Measurements from ENCODE around the gene RNF41. TPM values are rescaled to one million over a fixed set of nuclear protein-coding genes. Genes with fewer than 3 reads are reported as not detected.

Gene RNF41
- total RNA-seq, 4 donors from 2014 or later: 39.0 to 51.3 (median 42.7) TPM

- 59 to 69% methylated on average over 2 of the region's 2 CpGs for WGBS, 2 donors (ENCODE audit: low coverage in 1 of 2)
- in situ Hi-C loops (cut with MboI; ENCODE audit: low pct_ligation_motif_present in 1 of 4, low pct_unique_long_range_greater_than_20kb in 1 of 4, low sequenced_read_pairs in 3 of 4): loop anchor here in 2 of 4 donors (5.0 to 10.0 kb wide), 2 partner anchors 55 to 62 kb away; partner anchors contain the start of gene ESYT1 (in 1 of the 2)
Observed at GRCh38 chr12:56186957-56187356, 34.8 kb downstream of the RNF41 start.

GRCh38 chr12:56178347-56178746, 43.4 kb downstream of the RNF41 start:
- H3K27ac ChIP-seq: no peak overlapping the region
- H3K27me3 ChIP-seq: no peaks in the 10 kb centered on the region
- no peak overlapping the region for H3K4me3 ChIP-seq
- H3K4me1 ChIP-seq: no peaks in the 10 kb centered on the region
- intact Hi-C loops (cut with DNase I; ENCODE audit: low total_unique reads): no loop called here
- DNase-seq: no peak
- no peak for TF ChIP-seq EP300 (IDR thresholded peaks at IDR 0.05; ENCODE audit: low read depth)
- no peak for TF ChIP-seq POLR2AphosphoS5 (IDR thresholded peaks at IDR 0.05)
- TF ChIP-seq POLR2A (IDR thresholded peaks at IDR 0.05): no peak
- no peak for TF ChIP-seq CTCF (IDR thresholded peaks at IDR 0.05)
- no peaks in the 10 kb centered on the region for H3K9me3 ChIP-seq
- WGBS, 2 donors (ENCODE audit: low coverage in 1 of 2): 91% methylated on average over 3 of the region's 3 CpGs; no CpG with 5 or more reads in 1 of the 2 donors
- peaks cover 0 to 82% (median 38%) of the 10 kb centered on the region in 4 donors for H3K36me3 ChIP-seq
- in situ Hi-C loops (cut with MboI; ENCODE audit: low pct_ligation_motif_present in 1 of 4, low pct_unique_long_range_greater_than_20kb in 1 of 4, low sequenced_read_pairs in 3 of 4): no loop called here

More at GRCh38 chr12:56186957-56187356, 34.8 kb downstream of the RNF41 start:
- Histone ChIP-seq H3K4me1 (peaks cover 12 to 28% (median 22%) of the 10 kb centered on the region in 4 donors), H3K9me3 (no peaks in the 10 kb centered on the region), H3K4me3 (no peak overlapping the region), H3K36me3 (peaks cover 0 to 38% (median 18%) of the 10 kb centered on the region in 4 donors), H3K27ac (peak overlapping the region in 2 of 4 donors; percentile 15 to 99), H3K27me3 (no peaks in the 10 kb centered on the region)
- no peak for DNase-seq
- intact Hi-C loops (cut with DNase I; ENCODE audit: low total_unique reads): no loop called here
- TF ChIP-seq POLR2A (IDR thresholded peaks at IDR 0.05) (no peak), POLR2AphosphoS5 (IDR thresholded peaks at IDR 0.05) (no peak), EP300 (IDR thresholded peaks at IDR 0.05; ENCODE audit: low read depth) (no peak)

GRCh38 chr12:56172839-56173238, 48.9 kb downstream of the RNF41 start:
- intact Hi-C loops (cut with DNase I; ENCODE audit: low total_unique reads) (no loop called here), in situ Hi-C loops (cut with MboI; ENCODE audit: low pct_ligation_motif_present in 1 of 4, low pct_unique_long_range_greater_than_20kb in 1 of 4, low sequenced_read_pairs in 3 of 4) (no loop called here)
- peaks cover 0 to 85% (median 41%) of the 10 kb centered on the region in 4 donors for H3K36me3 ChIP-seq

GRCh38 chr12:56169229-56169759, 52.4 kb downstream of the RNF41 start:
- intact Hi-C loops (cut with DNase I; ENCODE audit: low total_unique reads) (loop anchor here (5.0 kb wide), 1 partner anchor 1523 kb away; the partner anchor contains the start of gene OS9), in situ Hi-C loops (cut with MboI; ENCODE audit: low pct_ligation_motif_present in 1 of 4, low pct_unique_long_range_greater_than_20kb in 1 of 4, low sequenced_read_pairs in 3 of 4) (no loop called here)
- no peaks in the 10 kb centered on the region for H3K4me1 ChIP-seq
- peaks cover 0 to 70% (median 32%) of the 10 kb centered on the region in 4 donors for H3K36me3 ChIP-seq
- 85 to 93% methylated on average over 2 to 11 of the region's 11 CpGs for WGBS, 2 donors (ENCODE audit: low coverage in 1 of 2)
- no peak overlapping the region for H3K4me3 ChIP-seq
- TF ChIP-seq CTCF (IDR thresholded peaks at IDR 0.05) (no peak), POLR2A (IDR thresholded peaks at IDR 0.05) (no peak), POLR2AphosphoS5 (IDR thresholded peaks at IDR 0.05) (no peak), EP300 (IDR thresholded peaks at IDR 0.05; ENCODE audit: low read depth) (no peak)
- H3K27me3 ChIP-seq: no peaks in the 10 kb centered on the region
- H3K27ac ChIP-seq: no peak overlapping the region
- H3K9me3 ChIP-seq: no peaks in the 10 kb centered on the region
- DNase-seq: no peak

More at GRCh38 chr12:56172839-56173238, 48.9 kb downstream of the RNF41 start:
- no peaks in the 10 kb centered on the region for H3K27me3 ChIP-seq
- DNase-seq: no peak
- no peaks in the 10 kb centered on the region for H3K4me1 ChIP-seq
- TF ChIP-seq CTCF (IDR thresholded peaks at IDR 0.05): no peak
- no peak for TF ChIP-seq POLR2AphosphoS5 (IDR thresholded peaks at IDR 0.05)
- TF ChIP-seq EP300 (IDR thresholded peaks at IDR 0.05; ENCODE audit: low read depth): no peak
- no peak for TF ChIP-seq POLR2A (IDR thresholded peaks at IDR 0.05)
- no peak overlapping the region for H3K4me3 ChIP-seq
- WGBS, 2 donors (ENCODE audit: low coverage in 1 of 2): 91% methylated on average over 7 of the region's 7 CpGs; no CpG with 5 or more reads in 1 of the 2 donors
- no peak overlapping the region for H3K27ac ChIP-seq
- H3K9me3 ChIP-seq: no peaks in the 10 kb centered on the region
